Esophagus squamous epithelium (tissue), 5 donors: ENCODE results near the gene TIMP2. TPM values are rescaled to one million over a fixed set of nuclear protein-coding genes. Genes with fewer than 3 reads are reported as not detected.

ENCODE experiments used
- DNase-seq: peaks from one replicate; lab custom pipeline; 2025; lab: John Stamatoyannopoulos, UW
- H3K27ac ChIP-seq, 4 donors: fragments of 200-600 bp; sonication (generic); one replicate each; pipeline ENCODE4 v1.5.1; 2016 to 2019; ENCODE audit warnings: mild to moderate bottlenecking in 1 of 4
- H3K27me3 ChIP-seq, 4 donors: fragments of 200-600 bp; sonication (generic); 1 replicate in 3 of 4; 2 replicates in 1 of 4; pipeline versions ENCODE4 v1.5.1 to v1.6.0; 2017 to 2021; ENCODE audit warnings: antibody characterized with exemption in 1 of 4
- H3K36me3 ChIP-seq, 3 donors: fragments of 200-600 bp; sonication (generic); one replicate each; pipeline ENCODE4 v1.5.1; 2016 to 2019
- H3K4me1 ChIP-seq, 3 donors: fragments of 200-600 bp; sonication (generic); one replicate each; pipeline ENCODE4 v1.5.1; 2017 to 2019
- H3K4me3 ChIP-seq, 4 donors: fragments of 200-600 bp; sonication (generic); 1 replicate in 3 of 4; 2 replicates in 1 of 4; pipeline ENCODE4 v1.5.1; 2016 to 2019; ENCODE audit warnings: mild to moderate bottlenecking in 2 of 4, moderate library complexity in 1 of 4
- H3K9me3 ChIP-seq, 3 donors: fragments of 200-600 bp; sonication (generic); one replicate each; pipeline ENCODE4 v1.5.1; 2016 to 2019
- CTCF ChIP-seq, 6 experiments: fragments of 450-650 bp in 4 of 6; fragments of 200-600 bp in 2 of 6; sonication (generic) in 2 of 6; IDR thresholded peaks; one replicate each; pipeline ENCODE4 v1.5.1; 2016 to 2019; ENCODE audit warnings: antibody characterized with exemption in 6 of 6, mild to moderate bottlenecking in 4 of 6, moderate library complexity in 4 of 6
- POLR2A ChIP-seq, 4 donors: fragments of 450-650 bp; IDR thresholded peaks; one replicate each; pipeline ENCODE4 v1.6.1; 2017; ENCODE audit warnings: antibody characterized with exemption in 4 of 4, mild to moderate bottlenecking in 4 of 4, moderate library complexity in 3 of 4
- WGBS, 2 donors: methylation state at CpG; one replicate each; pipeline ENCODE4 v1.1.5; 2018; 5-methylcytosine and 5-hydroxymethylcytosine counted together
- intact Hi-C: fragments of 100-400 bp; cut with DNase I; formaldehyde crosslinking; loops from one replicate; pipeline ENCODE4 v1.15.0; 2022
- total RNA-seq, 4 donors: library from RNA; depleted of rRNA; stranded (reverse); fragments of >200 nt; gene quantifications; one replicate each; pipeline ENCODE4 v1.1.0, GENCODE V29; 2016
- donor health status: DM: yes; HTN: yes; CAD: no.

Gene TIMP2
- total RNA-seq, 4 donors from 2014 or later = 6.1 to 154 (median 28.2) TPM

DNA sequence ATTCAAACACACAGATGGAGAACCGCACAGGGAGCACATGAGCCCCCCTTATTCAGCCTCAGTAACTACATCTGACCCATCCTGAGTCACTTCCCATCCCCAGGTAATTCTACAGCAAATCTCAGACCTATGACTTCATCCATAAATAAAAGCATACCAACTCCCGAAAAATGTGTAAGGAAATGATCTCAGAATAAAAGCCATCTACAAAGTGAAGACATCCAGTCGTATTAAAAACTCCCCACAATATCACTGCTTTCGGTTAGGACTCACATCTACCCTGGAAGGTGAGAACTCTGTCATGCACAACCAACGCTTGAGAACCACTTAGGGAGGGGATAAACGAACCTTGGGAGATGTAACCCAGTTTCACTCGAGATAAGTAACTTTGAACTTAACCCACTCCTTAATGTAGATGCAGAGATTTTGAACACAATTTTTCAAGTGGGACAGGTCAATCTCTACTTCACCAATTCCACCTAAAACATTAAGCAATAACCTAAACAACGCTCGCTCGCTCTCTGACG lies 85.9 kb downstream of the TIMP2 start:
- peak overlapping the region; percentile 79 to 98 (median 96) for H3K4me3 ChIP-seq
- H3K27me3 ChIP-seq = no peaks in the 10 kb centered on the region
- H3K36me3 ChIP-seq = peaks cover 23 to 41% (median 27%) of the 10 kb centered on the region in 3 donors
- H3K9me3 ChIP-seq = no peaks in the 10 kb centered on the region
- H3K4me1 ChIP-seq = peaks cover 17 to 39% (median 22%) of the 10 kb centered on the region in 3 donors
- DNase-seq = no peak
- intact Hi-C loops = no loop called here
- H3K27ac ChIP-seq = peak overlapping the region; percentile 98 to 100 (median 100)
- 6 to 15% methylated on average over 10 to 11 of the region's 11 CpGs for WGBS, 2 donors
- TF ChIP-seq POLR2A (IDR thresholded peaks at IDR 0.05) (no peak), CTCF (IDR thresholded peaks at IDR 0.05) (no peak)

DNA sequence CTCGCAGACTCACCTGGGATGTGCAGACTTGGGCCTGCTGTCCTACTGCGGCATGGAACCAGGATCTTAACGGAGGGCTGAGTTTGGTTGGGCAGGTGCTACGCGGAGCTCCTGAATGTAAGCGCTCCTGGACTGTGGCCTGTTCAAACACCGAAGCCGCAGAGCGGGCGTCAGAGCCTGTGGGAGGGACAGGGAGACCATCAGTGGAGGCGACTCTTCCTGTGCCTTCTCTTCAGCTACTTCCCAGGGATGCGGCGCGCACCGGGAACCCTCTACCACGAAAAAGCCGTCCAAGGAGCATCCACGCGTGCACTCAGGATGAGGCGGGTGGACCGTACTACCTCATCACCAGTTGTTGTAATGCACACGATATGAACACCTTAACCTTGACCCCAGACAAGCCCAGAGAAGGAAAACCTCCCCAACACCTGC lies 86.6 kb downstream of the TIMP2 start:
- intact Hi-C loops = no loop called here
- peak overlapping the region in 1 of 4 donors; percentile 100 for H3K27ac ChIP-seq
- peaks cover 27 to 48% (median 30%) of the 10 kb centered on the region in 3 donors for H3K36me3 ChIP-seq
- peaks cover 17 to 39% (median 22%) of the 10 kb centered on the region in 3 donors for H3K4me1 ChIP-seq
- H3K9me3 ChIP-seq = no peaks in the 10 kb centered on the region
- WGBS, 2 donors = 63 to 81% methylated on average over 18 to 20 of the region's 22 CpGs
- no peaks in the 10 kb centered on the region for H3K27me3 ChIP-seq
- no peak for DNase-seq
- H3K4me3 ChIP-seq = peak overlapping the region in 2 of 4 donors; percentile 79 to 98
- TF ChIP-seq POLR2A (IDR thresholded peaks at IDR 0.05) = no peak
- no peak for TF ChIP-seq CTCF (IDR thresholded peaks at IDR 0.05)

GRCh38 chr17:78836420-78837021 lies 88.7 kb downstream of the TIMP2 start:
- Histone ChIP-seq H3K4me3 (no peak overlapping the region), H3K4me1 (peaks cover 13 to 50% (median 18%) of the 10 kb centered on the region in 3 donors), H3K36me3 (peaks cover 27 to 68% (median 35%) of the 10 kb centered on the region in 3 donors), H3K27me3 (no peaks in the 10 kb centered on the region), H3K27ac (no peak overlapping the region), H3K9me3 (no peaks in the 10 kb centered on the region)
- intact Hi-C loops = no loop called here
- no peak for DNase-seq
- WGBS, 2 donors = 67 to 92% methylated on average over 2 to 3 of the region's 5 CpGs
- no peak for TF ChIP-seq POLR2A (IDR thresholded peaks at IDR 0.05)
- TF ChIP-seq CTCF (IDR thresholded peaks at IDR 0.05) = no peak

- intact Hi-C loops = no loop called here
- Histone ChIP-seq H3K36me3 (peaks cover 27 to 88% (median 40%) of the 10 kb centered on the region in 3 donors), H3K4me3 (no peak overlapping the region), H3K27ac (no peak overlapping the region), H3K9me3 (no peaks in the 10 kb centered on the region), H3K4me1 (peaks cover 10 to 44% (median 13%) of the 10 kb centered on the region in 3 donors), H3K27me3 (no peaks in the 10 kb centered on the region)
- no peak for TF ChIP-seq POLR2A (IDR thresholded peaks at IDR 0.05)
- TF ChIP-seq CTCF (IDR thresholded peaks at IDR 0.05) = no peak
- DNase-seq = no peak
- 89 to 94% methylated on average over 1 to 8 of the region's 8 CpGs for WGBS, 2 donors
Observed at GRCh38 chr17:78834571-78834970, 90.6 kb downstream of the TIMP2 start.

DNA sequence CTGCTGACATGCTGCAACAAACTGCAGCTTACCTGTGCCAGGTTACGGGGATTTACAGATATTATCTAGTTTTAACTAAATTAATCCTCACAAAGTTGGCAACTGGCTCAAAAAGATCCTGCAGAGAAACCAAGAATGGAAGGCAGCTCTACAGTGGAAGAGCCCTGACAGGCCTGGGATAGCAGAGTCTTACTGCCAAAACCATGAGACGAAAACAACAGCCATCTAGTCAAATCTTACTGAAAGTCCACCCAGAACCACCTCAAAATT lies 92.7 kb downstream of the TIMP2 start:
- Histone ChIP-seq H3K36me3 (peaks cover 21 to 100% (median 43%) of the 10 kb centered on the region in 3 donors), H3K27me3 (no peaks in the 10 kb centered on the region), H3K27ac (peak overlapping the region in 2 of 4 donors; percentile 2 to 15), H3K9me3 (no peaks in the 10 kb centered on the region), H3K4me1 (peaks cover 0 to 23% (median 0%) of the 10 kb centered on the region in 3 donors), H3K4me3 (no peak overlapping the region)
- DNase-seq = no peak
- 61 to 73% methylated on average over 2 of the region's 2 CpGs for WGBS, 2 donors
- intact Hi-C loops = no loop called here
- TF ChIP-seq POLR2A (IDR thresholded peaks at IDR 0.05) (no peak), CTCF (IDR thresholded peaks at IDR 0.05) (no peak)
